ENCODE data around the gene FCER1G.

FCER1G gene

DNA sequence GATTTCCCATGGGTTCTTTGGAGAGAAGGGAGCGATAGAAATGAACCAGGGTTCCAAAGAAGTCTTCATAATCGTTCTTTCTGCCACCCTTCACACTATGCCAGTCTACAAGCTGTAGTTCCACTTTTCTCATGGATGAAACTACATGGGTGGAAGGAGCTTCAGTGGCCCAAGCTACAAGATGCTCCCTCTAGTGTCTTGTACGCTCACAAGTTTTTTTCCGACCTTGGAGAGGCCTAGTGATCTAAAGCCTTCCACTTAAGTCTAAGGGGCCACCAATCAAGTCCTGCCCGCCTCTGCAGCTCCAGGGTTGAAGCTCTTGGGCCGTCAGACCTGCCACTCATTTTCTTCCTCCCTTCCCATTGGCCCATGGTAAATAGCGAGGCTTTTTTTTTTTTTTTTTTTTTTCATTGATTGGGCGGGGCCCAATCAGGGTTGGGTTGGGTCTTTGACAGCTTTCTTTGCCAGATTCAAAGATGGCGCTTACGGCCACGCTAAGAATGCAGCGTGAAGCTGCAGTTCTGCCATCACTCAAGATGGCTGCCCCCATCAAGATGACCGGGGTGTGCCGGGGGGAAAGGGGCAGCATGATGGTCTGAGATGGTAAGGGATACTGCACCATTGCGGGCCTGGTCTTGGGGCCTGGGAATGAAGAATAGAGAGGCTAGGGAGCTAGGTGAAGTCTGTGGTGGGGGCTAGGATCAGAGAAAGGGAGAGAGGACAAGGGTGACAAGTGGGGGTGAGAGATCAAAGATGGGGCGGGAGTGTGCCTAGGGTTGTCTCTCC is 10.6 kb downstream of the FCER1G start, which contains the start of gene TOMM40L:
Gene TOMM40L (plus strand): TSS at position 527 of the 786 bp plus-strand sequence. CDS start 430 bp downstream, outside the sequence.
- TF ChIP-seq GATA3 (IDR thresholded peaks at IDR 0.05; ENCODE audit: low read depth, low read length) (no peak), GATA2 (IDR thresholded peaks at IDR 0.05; ENCODE audit: low read depth, low read length) (no peak; the same call in 1 of the 2 replicates)

DNA sequence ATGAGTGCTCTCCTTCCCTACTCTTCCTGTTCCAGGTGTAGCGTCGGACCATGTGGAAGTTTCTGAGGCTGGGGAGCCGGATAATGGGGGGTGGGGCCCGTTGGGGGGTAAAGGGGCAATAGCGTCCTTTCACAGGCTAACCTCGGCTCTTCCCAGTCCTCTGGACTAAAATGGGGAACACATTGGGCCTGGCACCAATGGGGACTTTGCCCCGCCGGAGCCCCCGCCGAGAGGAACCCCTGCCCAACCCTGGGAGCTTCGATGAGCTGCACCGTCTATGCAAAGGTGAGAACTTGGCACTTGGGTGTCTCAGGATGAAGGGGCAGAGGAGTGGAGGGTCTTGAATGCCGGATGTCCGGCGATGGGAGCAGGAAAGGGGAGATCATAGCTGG is 11.2 kb downstream of the FCER1G start:
- TF ChIP-seq GATA2 (IDR thresholded peaks at IDR 0.05; ENCODE audit: low read depth, low read length) = no peak
- no peak for TF ChIP-seq GATA3 (IDR thresholded peaks at IDR 0.05; ENCODE audit: low read depth, low read length)

GRCh38 chr1:161226759-161227158 is 11.7 kb downstream of the FCER1G start:
- TF ChIP-seq GATA2 (IDR thresholded peaks at IDR 0.05; ENCODE audit: low read depth, low read length) (no peak), GATA3 (IDR thresholded peaks at IDR 0.05; ENCODE audit: low read depth, low read length) (no peak)

GRCh38 chr1:161227196-161227871 is 12.2 kb downstream of the FCER1G start:
- TF ChIP-seq GATA2 (IDR thresholded peaks at IDR 0.05; ENCODE audit: low read depth, low read length) (no peak), GATA3 (IDR thresholded peaks at IDR 0.05; ENCODE audit: low read depth, low read length) (no peak)

DNA sequence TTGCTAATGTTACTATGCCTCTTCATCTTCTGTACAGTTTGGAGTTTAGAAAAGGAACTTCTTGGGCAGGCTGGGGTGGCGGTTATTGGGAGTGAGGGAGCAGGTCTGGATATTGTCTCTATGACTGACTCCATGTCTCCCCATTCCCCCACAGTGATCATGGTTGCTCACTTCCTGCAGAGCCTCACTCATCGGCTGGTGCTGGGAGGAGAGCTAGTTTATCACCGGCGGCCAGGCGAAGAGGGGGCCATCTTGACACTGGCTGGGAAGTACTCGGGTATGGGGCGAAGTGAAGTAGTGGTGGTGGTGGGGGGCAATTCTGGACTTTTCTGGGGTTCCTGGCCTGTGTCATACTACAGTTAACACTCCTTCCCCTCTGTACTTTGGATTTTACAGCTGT is 12.9 kb downstream of the FCER1G start:
- TF ChIP-seq GATA2 (IDR thresholded peaks at IDR 0.05; ENCODE audit: low read depth, low read length) (no peak), GATA3 (IDR thresholded peaks at IDR 0.05; ENCODE audit: low read depth, low read length) (no peak)

DNA sequence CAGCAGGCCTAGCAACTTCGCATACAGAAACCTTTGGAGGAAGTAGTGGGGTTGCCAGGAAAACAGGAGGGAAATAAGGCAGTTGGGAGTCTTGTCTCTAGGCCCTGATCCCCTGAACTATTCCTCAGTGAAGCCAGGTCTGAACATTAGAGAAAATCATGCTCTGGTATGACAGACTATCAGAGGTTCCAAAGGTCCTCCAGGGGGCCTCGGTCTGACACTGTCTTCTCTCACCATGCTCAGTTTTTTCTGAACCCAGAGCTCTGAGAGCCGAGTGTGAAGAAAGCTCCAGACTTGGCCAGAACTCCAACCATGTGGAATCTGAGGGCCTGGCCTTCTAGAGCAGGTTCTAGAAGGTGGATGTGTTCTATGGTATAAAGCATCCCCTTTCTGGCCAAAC is 14.8 kb downstream of the FCER1G start:
- TF ChIP-seq GATA2 (IDR thresholded peaks at IDR 0.05; ENCODE audit: low read depth, low read length) (no peak), GATA3 (IDR thresholded peaks at IDR 0.05; ENCODE audit: low read depth, low read length) (no peak)

DNA sequence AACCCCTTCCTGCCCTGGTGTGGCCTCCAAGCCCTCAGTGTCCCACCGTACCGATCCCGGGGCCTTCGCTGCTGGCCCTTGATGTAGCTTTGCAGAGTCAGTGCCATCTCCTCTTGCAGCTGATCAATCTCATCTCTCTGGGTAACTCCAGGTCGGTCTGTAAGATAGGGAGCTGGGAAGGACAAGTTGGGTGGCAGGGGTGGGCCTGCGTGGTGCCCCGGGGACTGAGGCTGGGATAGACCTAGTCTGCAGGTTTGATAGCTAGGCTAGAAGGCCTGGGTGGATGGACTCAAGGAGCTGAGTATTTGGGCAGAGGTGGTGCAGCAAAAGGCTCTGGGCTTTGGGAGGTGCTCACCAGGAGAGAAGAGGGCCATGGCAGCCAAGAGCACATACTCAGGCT is 15.7 kb downstream of the FCER1G start:
- TF ChIP-seq GATA2 (IDR thresholded peaks at IDR 0.05; ENCODE audit: low read depth, low read length) (no peak), GATA3 (IDR thresholded peaks at IDR 0.05; ENCODE audit: low read depth, low read length) (no peak)

GRCh38 chr1:161233102-161233501 is 18.0 kb downstream of the FCER1G start:
- TF ChIP-seq GATA3 (IDR thresholded peaks at IDR 0.05; ENCODE audit: low read depth, low read length) (no peak), GATA2 (IDR thresholded peaks at IDR 0.05; ENCODE audit: low read depth, low read length) (no peak)

DNA sequence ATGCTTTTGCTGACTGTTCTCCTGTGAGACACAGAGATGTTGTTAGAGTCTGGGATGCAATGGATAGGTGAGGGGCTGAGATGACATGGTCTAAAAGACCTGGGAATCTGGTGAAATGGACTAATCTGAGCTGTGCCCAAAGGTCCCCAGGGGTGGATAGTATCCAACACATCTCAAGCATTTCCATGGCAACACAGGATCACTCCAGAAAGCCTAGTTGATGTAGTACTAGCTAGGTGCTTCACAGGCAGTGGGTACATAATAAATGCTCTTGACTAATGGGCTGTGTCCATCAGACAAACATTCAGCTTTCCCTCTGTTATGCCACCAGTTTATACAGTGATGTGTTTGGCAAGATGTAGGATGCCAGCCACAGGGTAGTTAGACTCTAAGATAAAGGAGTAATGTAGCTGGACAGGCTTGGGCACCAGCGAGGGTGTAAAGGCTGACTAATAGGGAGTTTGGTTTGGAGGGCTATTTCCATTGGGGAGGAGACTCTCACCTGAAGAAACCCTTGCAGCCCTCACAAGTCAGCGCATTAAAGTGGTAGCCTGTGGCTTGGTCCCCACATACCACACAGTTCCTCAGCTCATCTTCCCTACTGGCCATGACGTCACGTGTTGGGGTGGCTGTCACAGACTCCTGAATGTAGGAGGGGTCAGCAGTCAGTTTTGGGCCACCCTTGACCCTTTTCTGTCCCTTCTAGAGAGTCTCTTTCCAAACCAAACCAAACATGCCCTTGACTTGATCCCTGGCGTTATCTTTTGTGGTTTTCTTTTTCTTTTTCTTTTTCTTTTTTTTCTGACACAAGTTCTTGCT is 21.1 kb downstream of the FCER1G start:
- TF ChIP-seq GATA3 (IDR thresholded peaks at IDR 0.05; ENCODE audit: low read depth, low read length) (no peak), GATA2 (IDR thresholded peaks at IDR 0.05; ENCODE audit: low read depth, low read length) (no peak)

- TF ChIP-seq GATA3 (IDR thresholded peaks at IDR 0.05; ENCODE audit: low read depth, low read length) (no peak), GATA2 (IDR thresholded peaks at IDR 0.05; ENCODE audit: low read depth, low read length) (no peak)
These were observed 23.0 kb downstream of the FCER1G start, which contains the start of gene NR1I3 for GRCh38 chr1:161238039-161238473. TSS of gene NR1I3 (minus strand) at chr1:161238203. CDS start at chr1:161236565, 1,638 bp downstream.

DNA sequence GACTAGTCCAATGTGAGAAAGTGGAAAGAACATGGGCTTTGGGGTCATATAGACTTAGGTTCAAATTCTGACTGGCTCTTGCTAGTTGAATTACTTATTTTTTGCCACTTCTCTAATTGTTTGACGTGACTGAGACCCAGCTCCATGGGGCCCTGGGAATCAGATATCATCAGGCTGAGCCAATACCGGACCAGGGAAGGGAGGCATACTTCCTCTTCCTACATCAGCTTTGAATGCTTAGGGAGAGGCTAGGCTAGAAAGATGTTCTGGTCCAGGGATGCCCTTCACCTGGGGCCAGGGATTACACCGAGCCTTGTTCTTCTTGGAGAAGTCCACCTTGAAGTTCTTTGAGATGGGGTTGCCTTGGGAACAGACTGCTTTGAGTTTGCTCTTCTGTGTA is 26.6 kb downstream of the FCER1G start:
- no peak for TF ChIP-seq GATA3 (IDR thresholded peaks at IDR 0.05; ENCODE audit: low read depth, low read length)
- no peak for TF ChIP-seq GATA2 (IDR thresholded peaks at IDR 0.05; ENCODE audit: low read depth, low read length)

DNA sequence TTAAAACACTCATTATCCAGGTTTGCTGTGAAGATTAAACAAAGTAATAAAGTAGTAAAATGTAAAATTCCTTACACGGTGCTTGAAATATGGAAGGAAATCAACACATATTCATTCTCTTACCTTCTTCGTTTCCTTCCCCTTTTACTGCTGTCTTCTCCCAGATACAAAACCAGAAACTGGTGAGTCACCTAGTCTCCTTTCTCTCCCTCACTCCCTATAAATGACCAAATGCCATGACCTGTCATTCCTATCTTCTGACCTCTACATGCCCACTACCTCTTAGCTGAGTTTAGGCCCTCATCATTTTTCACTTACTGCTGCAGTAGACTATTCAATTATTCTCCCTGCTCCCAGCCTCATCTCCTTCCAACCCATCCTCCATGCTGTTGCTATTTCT is 27.2 kb downstream of the FCER1G start:
- no peak for TF ChIP-seq GATA2 (IDR thresholded peaks at IDR 0.05; ENCODE audit: low read depth, low read length)
- no peak for TF ChIP-seq GATA3 (IDR thresholded peaks at IDR 0.05; ENCODE audit: low read depth, low read length)

- TF ChIP-seq GATA3 (IDR thresholded peaks at IDR 0.05; ENCODE audit: low read depth, low read length) = no peak
- TF ChIP-seq GATA2 (IDR thresholded peaks at IDR 0.05; ENCODE audit: low read depth, low read length) = no peak
These were observed 29.8 kb downstream of the FCER1G start for GRCh38 chr1:161244888-161245287.

DNA sequence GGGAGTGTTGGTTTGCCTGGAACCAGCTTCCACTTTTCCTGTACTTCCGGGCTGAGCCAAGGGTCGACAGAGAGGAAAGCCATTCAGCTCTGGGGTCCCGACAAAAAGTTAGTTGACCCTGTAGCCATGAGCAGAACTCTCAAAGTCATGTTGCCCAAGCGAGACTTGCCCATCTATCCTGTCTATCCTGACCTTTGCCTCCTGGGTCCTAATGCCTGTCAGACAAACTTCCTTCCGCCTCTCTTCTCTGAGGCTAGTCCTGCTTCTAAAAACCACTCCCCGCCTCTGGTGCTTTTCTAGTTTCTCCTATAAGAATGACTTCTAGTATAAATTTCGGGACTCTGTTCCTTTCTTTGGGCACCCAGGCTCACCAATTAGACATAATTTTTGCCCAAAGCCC is 35.7 kb downstream of the FCER1G start:
- TF ChIP-seq GATA3 (IDR thresholded peaks at IDR 0.05; ENCODE audit: low read depth, low read length) (no peak), GATA2 (IDR thresholded peaks at IDR 0.05; ENCODE audit: low read depth, low read length) (no peak)
